A549 (cell line): ENCODE data around the gene SOS2. TPM values are rescaled to one million over a fixed set of nuclear protein-coding genes. Genes with fewer than 3 reads are reported as not detected.

Source experiments
- ATAC-seq, 2 experiments: fragments of 200-7000 bp in 1 of 2; fragments of >200 bp in 1 of 2; cut with Nextera tagmentation in 1 of 2; cut with Tn5 transposase in 1 of 2; 3 replicates each; pipeline versions ENCODE4 v1.8.0 to v1.9.1; 2018 to 2020; ENCODE audit warnings: mild to moderate bottlenecking in 1 of 2, moderate library complexity in 1 of 2
- CTCF ChIA-PET: fragments of 300-600 bp; sonication (Branson Sonifier 250); formaldehyde crosslinking; extraction: SDS; loops from one replicate; lab custom pipeline; 2021; ENCODE audit warnings: antibody characterized with exemption, inconsistent platforms; lab: Yijun Ruan, JAX
- POLR2A ChIA-PET: fragments of 350-600 bp; formaldehyde crosslinking; extraction: SDS; loops from one replicate; lab custom pipeline; 2021; ENCODE audit warnings: antibody characterized with exemption, inconsistent platforms; lab: Yijun Ruan, JAX
- DNase-seq, 2 experiments: peaks; one replicate each; pipeline versions ENCODE4 v3.0.0 to v3.0.0-alpha.2; 2011 to 2016; ENCODE audit warnings: low read depth in 1 of 2, low spot score in 1 of 2
- FAIRE-seq: peaks from 2 replicates; lab custom pipeline; 2011; peaks lifted over from hg19 to GRCh38; lab: Jason Lieb, UNC
- H3K27ac ChIP-seq, 2 experiments: fragments of >200 bp; sonication (Bioruptor Twin); formaldehyde crosslinking; 3 replicates each; pipeline ENCODE4 v1.5.1; 2016 to 2017
- H3K4me1 ChIP-seq: fragments of >200 bp; sonication (Bioruptor Twin); formaldehyde crosslinking; 3 replicates; pipeline ENCODE4 v1.6.1; 2016
- H3K4me2 ChIP-seq: fragments of >200 bp; sonication (Bioruptor Twin); formaldehyde crosslinking; 3 replicates; pipeline ENCODE4 v1.6.1; 2016
- H3K4me3 ChIP-seq: fragments of >200 bp; sonication (Bioruptor Twin); formaldehyde crosslinking; 3 replicates; pipeline ENCODE4 v1.5.1; 2016
- H3K9me3 ChIP-seq: fragments of >200 bp; sonication (Bioruptor Twin); formaldehyde crosslinking; 3 replicates; pipeline ENCODE4 v1.6.1; 2016
- ATOH8 ChIP-seq: fragments of 250-450 bp; sonication (Bioruptor Pico); IDR thresholded peaks from 2 replicates; pipeline ENCODE4 v1.5.0; 2020; ENCODE audit warnings: low read depth, mild to moderate bottlenecking, moderate library complexity
- BCL3 ChIP-seq: fragments of >200 bp; sonication (Bioruptor Twin); formaldehyde crosslinking; IDR thresholded peaks from 3 replicates; pipeline ENCODE4 v1.6.1; 2016
- CEBPB ChIP-seq, 2 experiments: fragments of >200 bp in 1 of 2; sonication (Bioruptor Twin) in 1 of 2; formaldehyde crosslinking in 1 of 2; IDR thresholded peaks; 2 replicates each; pipeline ENCODE4 v1.6.1; 2012 to 2016
- ELK1 ChIP-seq: fragments of 150-350 bp; IDR thresholded peaks from 2 replicates; pipeline ENCODE4 v1.6.1; 2014; ENCODE audit warnings: low read depth, mild to moderate bottlenecking, low read length
- EP300 ChIP-seq, 2 experiments: fragments of >200 bp; sonication (Bioruptor Twin); formaldehyde crosslinking; IDR thresholded peaks; 2 replicates in 1 of 2; 3 replicates in 1 of 2; pipeline ENCODE4 v1.6.1; 2016 to 2017
- ESRRA ChIP-seq: fragments of 150-350 bp; IDR thresholded peaks from 2 replicates; pipeline ENCODE4 v1.6.1; 2014; ENCODE audit warnings: mild to moderate bottlenecking, low read length, borderline replicate concordance
- HES2 ChIP-seq: fragments of >200 bp; sonication (Bioruptor Twin); formaldehyde crosslinking; IDR thresholded peaks from 2 replicates; pipeline ENCODE4 v1.6.1; 2016
- HEYL ChIP-seq: fragments of 250-450 bp; sonication (Bioruptor Pico); IDR thresholded peaks from 2 replicates; pipeline ENCODE4 v1.8.0; 2021; ENCODE audit warnings: mild to moderate bottlenecking, moderate library complexity
- HOXA7 ChIP-seq: fragments of 250-450 bp; sonication (Bioruptor Pico); IDR thresholded peaks from 2 replicates; pipeline ENCODE4 v1.5.0; 2020; ENCODE audit warnings: mild to moderate bottlenecking, moderate library complexity
- KDM5A ChIP-seq: fragments of 200-600 bp; sonication (generic); IDR thresholded peaks from 2 replicates; pipeline ENCODE4 v1.6.1; 2016; ENCODE audit warnings: antibody characterized with exemption, mild to moderate bottlenecking
- MAZ ChIP-seq: fragments of 150-350 bp; IDR thresholded peaks from 2 replicates; pipeline ENCODE4 v1.6.1; 2014; ENCODE audit warnings: antibody characterized with exemption, low read depth, low read length, borderline replicate concordance
- MYC ChIP-seq: IDR thresholded peaks from 2 replicates; pipeline ENCODE4 v1.6.1; 2012; ENCODE audit warnings: mild to moderate bottlenecking, inconsistent platforms, low read length, improper control_type of control experiment, borderline replicate concordance
- PBX3 ChIP-seq: IDR thresholded peaks from 2 replicates; pipeline ENCODE4 v1.6.1; 2012
- RAD21 ChIP-seq, 2 experiments: fragments of >200 bp in 1 of 2; sonication (Bioruptor Twin) in 1 of 2; formaldehyde crosslinking in 1 of 2; IDR thresholded peaks in 1 of 2; conservative IDR thresholded peaks in 1 of 2; 2 replicates in 1 of 2; 3 replicates in 1 of 2; pipeline ENCODE4 v1.6.1; 2012 to 2018; ENCODE audit warnings: inconsistent platforms in 1 of 2
- REST ChIP-seq: fragments of 200-600 bp; sonication (generic); IDR thresholded peaks from 2 replicates; pipeline ENCODE4 v1.6.1; 2016; ENCODE audit warnings: antibody characterized with exemption, mild to moderate bottlenecking, moderate library complexity
- ZFP36 ChIP-seq: fragments of 450-650 bp; IDR thresholded peaks from 2 replicates; pipeline ENCODE4 v1.6.1; 2014; ENCODE audit warnings: borderline replicate concordance; ENCODE audit not compliant: partially characterized antibody
- ZSCAN20 ChIP-seq: fragments of 250-450 bp; sonication (Bioruptor Pico); IDR thresholded peaks from 2 replicates; pipeline ENCODE4 v1.8.0; 2022; ENCODE audit warnings: mild to moderate bottlenecking, moderate library complexity
- WGBS: methylation state at CpG from one replicate; pipeline ENCODE4 v1.1.6; 2017; ENCODE audit errors: missing lambda C conversion rate; 5-methylcytosine and 5-hydroxymethylcytosine counted together
- polyA plus RNA-seq, 4 experiments: library from polyadenylated mRNA; depleted of rRNA in 3 of 4; stranded (reverse); fragments of >200 nt; fragmentation: RNase III in 1 of 4; extraction: RNeasy Plus Mini Kit Qiagen cat#74134 plus additional on column Dnase treatment in 1 of 4; gene quantifications; 2 replicates in 3 of 4; 3 replicates in 1 of 4; pipeline ENCODE4 v1.2.3, GENCODE V29; 2011 to 2017

Gene SOS2
- polyA plus RNA-seq, 2 of the 4 experiments (the other 2 are of a cell fraction), result 9.6 to 23.0 TPM

GRCh38 chr14:50249136-50249775 lies 17.9 kb upstream of the SOS2 start:
- Histone ChIP-seq H3K4me2 (no peak overlapping the region), H3K4me3 (no peak overlapping the region), H3K27ac (no peak overlapping the region), H3K9me3 (no peaks in the 10 kb centered on the region), H3K4me1 (no peaks in the 10 kb centered on the region)
- no peak for DNase-seq
- ATAC-seq, result no peak
- CTCF ChIA-PET, result interaction anchor here (1.2 to 2.5 kb wide), 3 partner anchors 11 to 25 kb away, joined by 4 to 10 read pairs (median 5); no protein-coding TSS in a partner anchor
- 89% methylated on average over 7 of the region's 7 CpGs for WGBS
- FAIRE-seq, result no peak
- POLR2A ChIA-PET, result no interaction called here
- TF ChIP-seq ZFP36 (no peak), HES2 (no peak), HOXA7 (CRISPR knock-in tag) (no peak), MAZ (no peak), RAD21 (conservative IDR thresholded peaks at IDR 0.05 in 1 of 2, IDR thresholded peaks at IDR 0.05 in 1 of 2) (no peak), CEBPB (IDR thresholded peaks at IDR 0.05) (no peak)

GRCh38 chr14:50247245-50247644 lies 15.9 kb upstream of the SOS2 start:
- WGBS, result 73% methylated on average over 3 of the region's 3 CpGs
- H3K4me3 ChIP-seq, result no peak overlapping the region
- no peak for ATAC-seq
- H3K27ac ChIP-seq, result no peak overlapping the region
- TF ChIP-seq ESRRA (no peak), REST (no peak), EP300 (IDR thresholded peaks at IDR 0.05) (no peak), ATOH8 (no peak), ZSCAN20 (CRISPR knock-in tag) (no peak), MYC (no peak), HEYL (CRISPR knock-in tag) (no peak), PBX3 (no peak), BCL3 (no peak), ELK1 (no peak), KDM5A (no peak)
- no peak for DNase-seq
- POLR2A ChIA-PET, result no interaction called here
- CTCF ChIA-PET, result interaction anchor here (1.6 kb wide), 1 partner anchor 9 kb away, joined by 3 read pairs; no protein-coding TSS in a partner anchor
- no peaks in the 10 kb centered on the region for H3K9me3 ChIP-seq
- no peak for FAIRE-seq
- no peaks in the 10 kb centered on the region for H3K4me1 ChIP-seq
- no peak overlapping the region for H3K4me2 ChIP-seq
